GM19395 (cell line): ENCODE measurements around the gene PPP2R5C.
"Not testable (repeated sequence)": the region's sequence is repeated elsewhere in the genome, so short reads cannot be mapped to it uniquely, and the experiment has no call there.

Experiments
- ATAC-seq: cut with Tn5 transposase; IDR thresholded peaks from one replicate; pipeline ENCODE4 v1.9.1; 2021; ENCODE audit warnings: mild to moderate bottlenecking, moderate library complexity; ENCODE audit not compliant: unreplicated experiment

The PPP2R5C gene

GRCh38 chr14:101749756-101750155 lies 11.8 kb upstream of the PPP2R5C start:
- ATAC-seq = not testable (repeated sequence)

- ATAC-seq = no peak
Observed at GRCh38 chr14:101754893-101755292, 6.6 kb upstream of the PPP2R5C start.

DNA sequence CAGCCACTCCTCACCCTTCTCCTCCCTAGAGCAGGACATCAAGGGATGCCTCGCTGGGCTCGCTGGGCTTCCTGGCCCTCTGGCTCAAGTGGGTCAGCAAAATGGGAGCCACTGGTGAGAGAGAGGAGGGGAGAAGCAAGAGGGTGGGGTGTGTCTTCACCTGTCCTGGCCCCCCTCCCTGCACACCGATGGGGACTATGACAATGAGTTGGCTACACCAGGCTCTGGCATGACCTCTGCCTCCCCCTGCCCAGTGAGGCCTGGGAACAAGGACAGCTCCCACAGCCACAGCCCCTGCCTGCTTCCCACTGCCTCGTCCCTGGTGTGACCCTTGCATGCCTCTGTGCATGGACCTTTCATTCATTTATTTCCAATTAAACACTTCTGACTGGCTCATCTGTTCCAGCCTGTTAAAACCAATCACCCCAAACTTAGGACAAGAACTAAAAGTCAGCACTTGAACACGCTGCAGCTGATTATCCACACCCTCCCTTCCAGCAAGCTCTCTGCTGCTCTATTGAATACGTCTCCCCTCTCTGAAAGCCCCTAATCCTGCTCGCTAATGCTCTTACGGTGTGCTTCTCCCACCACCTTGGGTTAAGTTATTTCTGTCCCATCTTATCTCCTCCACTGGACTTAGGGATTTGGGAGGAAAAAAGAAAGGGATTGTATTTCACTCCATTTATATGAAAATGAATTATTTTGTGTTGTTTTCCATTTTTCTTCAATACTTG lies 5.8 kb upstream of the PPP2R5C start:
- ATAC-seq = no peak

DNA sequence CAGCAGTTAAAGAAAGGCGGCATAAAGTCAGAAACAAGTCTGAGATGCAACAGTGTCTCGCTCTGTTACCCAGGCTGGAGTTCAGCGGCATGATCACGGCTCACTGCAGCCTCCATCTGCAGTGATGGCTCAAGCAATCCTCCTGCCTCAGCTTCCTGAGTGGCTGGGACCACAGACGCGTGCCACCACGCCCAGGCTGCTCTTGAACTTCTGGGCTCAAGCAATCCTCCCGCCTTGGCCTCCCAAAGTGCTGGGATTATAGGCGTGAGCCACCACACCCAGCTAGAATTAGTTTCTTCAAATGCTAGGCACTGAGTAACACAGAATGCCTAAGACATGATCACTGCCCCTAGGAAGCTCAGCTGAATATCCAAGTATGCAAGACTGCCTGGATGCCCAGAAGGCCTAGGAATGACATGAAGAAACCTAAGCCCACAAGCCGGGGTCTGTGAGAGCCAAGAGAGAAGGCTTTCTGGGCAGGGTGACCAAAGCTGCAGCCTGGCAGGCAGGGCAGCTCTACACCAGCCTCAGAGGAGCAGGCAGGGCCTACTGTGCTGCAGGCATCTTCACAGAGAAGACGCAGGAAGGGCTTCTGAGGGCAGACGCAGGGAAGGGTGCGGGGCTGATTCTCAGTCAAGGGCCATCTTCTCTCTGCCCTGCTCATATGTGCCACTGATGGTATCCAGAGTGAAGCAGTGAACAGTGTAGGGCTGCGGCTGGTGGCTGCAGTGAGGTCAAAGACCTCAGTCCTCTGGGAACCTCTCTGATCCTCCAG lies 4.3 kb upstream of the PPP2R5C start:
- ATAC-seq = no peak

- ATAC-seq = no peak
Observed at GRCh38 chr14:101757839-101758211, 3.7 kb upstream of the PPP2R5C start.

DNA sequence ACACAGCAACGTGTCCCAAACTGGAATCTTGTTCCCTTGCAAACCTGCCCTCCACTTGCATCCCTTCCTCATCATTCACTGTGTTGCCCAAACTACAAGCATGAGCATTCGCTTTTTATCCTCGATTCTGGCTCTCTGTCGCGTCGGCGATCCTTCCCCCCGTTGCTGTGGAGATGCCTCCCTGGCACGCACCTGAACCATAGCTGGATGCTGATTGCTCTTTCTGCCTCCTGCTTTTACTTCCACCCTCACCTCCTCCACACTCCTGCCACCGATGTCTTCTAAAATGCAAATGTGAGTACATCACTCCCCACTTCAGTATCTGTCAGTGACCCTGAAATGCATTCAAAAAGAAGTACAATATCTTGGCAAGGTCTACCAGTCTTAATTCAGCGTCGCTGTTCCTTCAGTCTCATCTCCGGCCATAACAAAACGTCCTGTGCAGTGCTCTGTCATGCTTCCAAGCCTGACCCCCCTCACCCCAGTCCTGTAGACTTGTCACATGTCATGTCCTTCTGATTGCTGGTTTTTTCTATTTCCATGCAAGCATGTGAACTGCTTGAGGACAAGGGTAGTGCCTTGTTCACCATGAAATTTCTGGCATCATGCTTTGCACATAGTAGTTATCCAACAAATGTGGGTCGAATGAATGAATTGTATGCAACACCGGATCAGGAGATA lies 2.5 kb upstream of the PPP2R5C start:
- ATAC-seq = no peak

GRCh38 chr14:101760138-101761011 lies 1.1 kb upstream of the PPP2R5C start:
- ATAC-seq = peak; percentile 3

- ATAC-seq = peak; percentile 21
Observed at GRCh38 chr14:101761881-101762529, 496 bp downstream of the PPP2R5C start.

DNA sequence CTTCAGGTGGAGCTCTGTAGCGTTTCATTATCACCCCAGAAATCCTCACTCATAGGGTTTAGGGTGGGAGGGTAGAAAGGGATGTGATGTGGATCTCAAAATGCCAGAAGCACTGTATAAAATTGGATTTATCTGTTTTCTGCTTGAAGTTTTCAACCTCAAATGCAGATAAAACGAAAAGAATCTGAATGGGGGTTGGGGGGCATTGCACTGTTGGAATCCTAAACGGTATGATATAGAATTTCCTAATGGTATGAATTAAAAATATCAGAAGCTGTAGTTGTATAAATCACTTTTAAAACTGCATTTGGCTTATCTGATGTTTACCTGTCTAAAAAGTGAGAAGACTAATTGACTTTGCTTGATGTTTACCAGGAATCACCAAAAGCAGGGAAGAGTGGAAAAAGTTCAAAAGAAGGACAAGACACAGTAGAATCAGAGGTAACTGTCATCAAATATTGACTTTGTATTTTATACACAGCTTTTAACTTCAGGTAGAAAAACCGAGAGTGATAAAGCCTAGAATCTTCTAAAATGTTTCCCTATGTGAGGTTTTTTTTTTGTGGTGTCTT lies 1.1 kb downstream of the PPP2R5C start:
- no peak for ATAC-seq

GRCh38 chr14:101763941-101764709 lies 2.6 kb downstream of the PPP2R5C start:
- no peak for ATAC-seq

DNA sequence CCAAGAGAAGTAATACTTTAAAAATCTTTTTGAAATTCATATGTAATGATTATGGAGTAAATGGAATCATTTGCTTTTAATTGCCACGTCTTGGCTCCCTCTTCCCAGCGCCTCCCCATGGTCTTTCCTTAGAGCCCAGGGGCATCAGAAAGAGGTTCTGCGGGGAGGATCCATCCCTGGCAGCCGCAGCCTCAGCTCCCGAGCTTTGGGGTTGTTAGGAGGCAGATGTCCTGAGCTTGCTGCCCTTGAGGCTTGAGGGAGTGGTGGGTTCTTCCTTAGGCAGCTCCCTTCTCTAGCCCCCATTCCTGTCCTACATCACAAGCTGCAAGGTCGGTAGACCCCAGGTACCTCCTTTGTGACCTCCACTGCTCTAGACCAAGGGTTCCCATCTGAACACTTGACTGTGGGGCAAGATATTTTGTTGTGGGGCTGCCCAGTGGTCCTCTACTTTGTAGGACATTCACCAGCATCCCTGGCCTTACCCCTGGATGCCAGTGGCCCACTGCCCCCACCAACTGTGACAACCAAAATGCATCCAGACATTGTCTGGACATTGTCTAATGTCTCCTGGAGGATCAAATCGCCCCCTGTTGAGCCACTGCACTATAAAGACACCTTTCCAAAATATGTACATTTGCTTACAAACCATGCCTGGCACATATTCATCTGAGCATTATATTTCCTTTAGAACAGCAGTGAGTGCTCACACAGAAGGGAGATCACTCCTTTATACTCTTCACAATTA lies 6.3 kb downstream of the PPP2R5C start:
- ATAC-seq = no peak

DNA sequence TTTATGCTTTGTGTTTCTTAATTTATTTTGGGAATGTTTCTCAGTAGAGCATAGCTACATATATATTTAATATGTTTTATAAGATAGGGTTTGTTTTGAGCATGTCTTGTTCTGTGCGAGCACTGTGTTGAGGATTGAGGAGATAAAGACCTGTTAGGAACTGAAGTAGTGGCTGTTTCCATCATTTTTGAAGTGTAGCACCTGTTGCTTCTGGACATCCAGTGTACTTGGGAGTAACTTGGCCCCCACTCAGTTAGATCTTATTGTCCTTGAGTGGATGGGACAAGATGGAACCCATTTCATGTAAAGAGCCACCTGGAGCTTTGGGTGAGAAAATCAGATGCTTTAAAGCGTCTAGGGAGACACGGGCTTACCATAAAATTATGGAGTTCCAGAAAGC lies 8.7 kb downstream of the PPP2R5C start:
- ATAC-seq = no peak

DNA sequence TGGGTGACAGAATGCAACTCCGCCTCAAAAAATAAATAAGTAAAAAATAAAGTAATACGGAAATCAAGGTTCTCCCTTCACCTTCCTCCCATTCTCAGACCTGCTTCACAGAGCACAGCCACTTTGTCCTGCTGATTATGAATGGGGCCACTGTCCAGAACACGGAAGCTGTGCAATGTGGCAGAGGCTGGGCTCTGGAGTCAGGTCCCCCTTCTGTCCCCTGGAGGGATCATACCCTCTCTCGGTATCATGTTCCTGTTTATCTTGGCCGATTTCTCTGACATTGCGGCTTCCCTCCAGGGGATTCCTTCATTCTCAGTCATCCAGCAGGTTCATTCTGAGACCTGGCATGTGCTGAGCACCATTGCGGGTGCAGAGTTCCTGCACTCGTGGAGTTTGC lies 11.3 kb downstream of the PPP2R5C start:
- no peak for ATAC-seq

- ATAC-seq = no peak
Observed at GRCh38 chr14:101773378-101773777, 11.9 kb downstream of the PPP2R5C start.

- ATAC-seq = no peak
Observed at GRCh38 chr14:101774006-101774795, 12.7 kb downstream of the PPP2R5C start.

DNA sequence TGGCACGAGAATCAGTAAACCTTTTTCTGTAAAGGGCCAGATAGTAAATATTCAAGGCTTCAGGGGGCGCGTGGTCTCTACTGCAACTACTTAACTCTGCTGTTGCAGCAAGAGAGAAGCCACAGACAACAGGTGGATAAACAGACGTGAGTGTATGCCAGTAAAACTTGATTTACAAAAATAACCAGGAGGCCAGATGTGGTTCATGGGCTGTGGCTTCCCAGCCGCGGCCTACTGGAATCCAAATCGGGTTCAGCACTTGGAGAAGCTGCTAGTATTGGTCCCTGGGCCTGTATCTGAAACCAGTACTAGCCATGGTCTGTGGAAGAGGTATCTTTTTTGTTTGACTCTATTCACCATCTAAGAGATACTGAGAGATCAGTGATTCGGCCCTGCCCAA lies 13.3 kb downstream of the PPP2R5C start:
- ATAC-seq = no peak

DNA sequence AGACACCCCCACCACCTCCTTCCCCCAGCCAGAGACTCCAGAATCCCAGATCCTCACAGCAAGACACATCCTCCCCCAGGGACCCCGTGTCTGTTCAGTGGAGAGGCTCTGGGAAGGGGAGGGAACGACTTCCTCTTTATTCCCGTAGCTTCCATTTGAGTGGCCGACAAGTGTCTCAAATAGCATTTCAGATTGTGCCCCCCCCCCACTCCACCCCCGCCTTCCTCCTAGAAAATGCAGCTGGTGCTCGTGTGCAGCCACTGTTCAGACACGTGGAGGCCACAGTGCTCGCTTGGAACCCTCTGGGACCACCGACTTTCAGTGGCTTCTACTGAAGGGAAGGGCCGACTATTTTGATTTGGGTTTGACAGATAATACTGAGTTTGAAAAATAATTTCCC lies 14.3 kb downstream of the PPP2R5C start:
- no peak for ATAC-seq

GRCh38 chr14:101776344-101776743 lies 14.8 kb downstream of the PPP2R5C start:
- peak; percentile 67 for ATAC-seq
